Measurements from ENCODE around the gene OR5AP2.
"Not testable (repeated sequence)": the region's sequence is repeated elsewhere in the genome, so short reads cannot be mapped to it uniquely, and the experiment has no call there.

The OR5AP2 gene

DNA sequence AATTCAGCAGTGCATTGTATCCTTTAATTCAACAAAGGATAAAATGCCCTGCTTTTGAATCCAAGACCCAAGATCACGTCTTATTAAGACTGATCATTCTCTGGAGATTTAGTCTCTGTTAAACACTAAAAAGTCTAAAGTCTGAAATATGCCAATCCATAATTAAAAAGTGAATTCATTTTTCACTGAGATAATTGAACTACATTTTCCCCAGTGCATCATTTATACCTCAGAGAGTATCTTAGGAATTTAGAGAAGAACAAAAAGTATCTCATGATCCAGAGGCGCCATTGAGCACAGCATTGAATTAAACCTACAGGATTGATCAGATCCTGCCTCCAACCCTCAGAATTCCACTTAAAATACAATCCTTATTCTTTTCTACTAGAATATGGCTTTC is 5.4 kb downstream of the OR5AP2 start:
- DNase-seq (ENCODE audit: low read depth) = no peak
- H3K4me3 ChIP-seq (replicated peaks; ENCODE audit: low read depth, low read length) = no peak overlapping the region
- TF ChIP-seq, protein P1, sequence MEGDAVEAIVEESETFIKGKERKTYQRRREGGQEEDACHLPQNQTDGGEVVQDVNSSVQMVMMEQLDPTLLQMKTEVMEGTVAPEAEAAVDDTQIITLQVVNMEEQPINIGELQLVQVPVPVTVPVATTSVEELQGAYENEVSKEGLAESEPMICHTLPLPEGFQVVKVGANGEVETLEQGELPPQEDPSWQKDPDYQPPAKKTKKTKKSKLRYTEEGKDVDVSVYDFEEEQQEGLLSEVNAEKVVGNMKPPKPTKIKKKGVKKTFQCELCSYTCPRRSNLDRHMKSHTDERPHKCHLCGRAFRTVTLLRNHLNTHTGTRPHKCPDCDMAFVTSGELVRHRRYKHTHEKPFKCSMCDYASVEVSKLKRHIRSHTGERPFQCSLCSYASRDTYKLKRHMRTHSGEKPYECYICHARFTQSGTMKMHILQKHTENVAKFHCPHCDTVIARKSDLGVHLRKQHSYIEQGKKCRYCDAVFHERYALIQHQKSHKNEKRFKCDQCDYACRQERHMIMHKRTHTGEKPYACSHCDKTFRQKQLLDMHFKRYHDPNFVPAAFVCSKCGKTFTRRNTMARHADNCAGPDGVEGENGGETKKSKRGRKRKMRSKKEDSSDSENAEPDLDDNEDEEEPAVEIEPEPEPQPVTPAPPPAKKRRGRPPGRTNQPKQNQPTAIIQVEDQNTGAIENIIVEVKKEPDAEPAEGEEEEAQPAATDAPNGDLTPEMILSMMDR (IDR thresholded peaks at IDR 0.05; ENCODE audit: low read length, missing control alignments) = no peak

GRCh38 chr11:56632329-56632728 is 9.9 kb downstream of the OR5AP2 start:
- H3K4me3 ChIP-seq (replicated peaks; ENCODE audit: low read depth, low read length) = no peak overlapping the region
- TF ChIP-seq, protein P1 (IDR thresholded peaks at IDR 0.05; ENCODE audit: low read length, missing control alignments) = no peak
- no peak for DNase-seq (ENCODE audit: low read depth)

DNA sequence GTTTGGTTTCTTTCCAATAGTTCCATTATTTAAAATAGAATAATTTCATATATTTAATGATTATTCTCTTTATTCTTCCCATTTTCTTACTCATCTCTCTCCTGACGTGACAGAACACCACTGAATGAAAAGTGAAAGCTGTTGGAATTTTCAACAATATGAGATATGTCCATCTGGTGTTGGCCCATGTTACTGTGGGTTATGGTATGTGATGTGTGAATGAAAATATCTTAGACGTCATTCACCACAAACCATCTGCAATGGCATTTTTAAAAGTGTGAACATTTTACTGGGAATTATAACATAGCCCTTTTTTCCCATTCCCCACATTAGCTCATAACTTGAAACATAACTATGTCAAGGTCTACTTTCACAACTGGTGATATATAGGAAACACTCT is 16.3 kb downstream of the OR5AP2 start:
- DNase-seq (ENCODE audit: low read depth) = no peak

DNA sequence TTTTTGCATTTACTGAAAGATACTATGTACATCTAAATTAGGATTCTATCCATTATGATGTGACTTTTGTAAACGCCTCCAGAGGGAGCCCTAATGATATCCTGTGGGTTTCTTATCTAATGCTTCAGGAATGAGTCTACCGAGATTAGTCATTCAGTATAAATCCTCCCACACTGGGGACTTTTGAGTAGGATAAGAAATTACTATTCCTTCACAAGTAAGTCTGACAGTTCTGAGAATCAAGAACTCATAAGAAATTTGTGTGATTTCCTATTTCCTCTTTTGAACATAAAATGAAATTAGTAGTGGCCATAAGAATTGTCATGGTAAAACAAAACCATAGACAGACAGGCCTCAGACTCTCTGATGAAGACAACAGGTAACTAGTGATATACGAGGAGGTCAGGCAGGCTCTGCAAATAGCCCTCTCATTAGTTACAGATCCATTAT is 17.6 kb downstream of the OR5AP2 start:
- TF ChIP-seq, protein P1 (IDR thresholded peaks at IDR 0.05; ENCODE audit: low read length, missing control alignments) = no peak
- peak; percentile 33 for DNase-seq (ENCODE audit: low read depth)
- no peak overlapping the region for H3K4me3 ChIP-seq (replicated peaks; ENCODE audit: low read depth, low read length)

More for the DNA sequence above, 16.3 kb downstream of the OR5AP2 start:
- TF ChIP-seq, protein P1 (IDR thresholded peaks at IDR 0.05; ENCODE audit: low read length, missing control alignments) = no peak
- H3K4me3 ChIP-seq (replicated peaks; ENCODE audit: low read depth, low read length) = no peak overlapping the region

GRCh38 chr11:56611174-56611573 is 31.1 kb downstream of the OR5AP2 start:
- H3K4me3 ChIP-seq (replicated peaks; ENCODE audit: low read depth, low read length) = no peak overlapping the region
- no peak for DNase-seq (ENCODE audit: low read depth)
- TF ChIP-seq, protein P1 (IDR thresholded peaks at IDR 0.05; ENCODE audit: low read length, missing control alignments) = no peak

- DNase-seq (ENCODE audit: low read depth); H3K4me3 ChIP-seq (replicated peaks; ENCODE audit: low read depth, low read length): not testable (repeated sequence)
These were observed 50.0 kb downstream of the OR5AP2 start for GRCh38 chr11:56592088-56592717.

All from fibroblast of pulmonary artery (primary cell).